ENCODE data around the gene RSU1.

RSU1 gene

DNA sequence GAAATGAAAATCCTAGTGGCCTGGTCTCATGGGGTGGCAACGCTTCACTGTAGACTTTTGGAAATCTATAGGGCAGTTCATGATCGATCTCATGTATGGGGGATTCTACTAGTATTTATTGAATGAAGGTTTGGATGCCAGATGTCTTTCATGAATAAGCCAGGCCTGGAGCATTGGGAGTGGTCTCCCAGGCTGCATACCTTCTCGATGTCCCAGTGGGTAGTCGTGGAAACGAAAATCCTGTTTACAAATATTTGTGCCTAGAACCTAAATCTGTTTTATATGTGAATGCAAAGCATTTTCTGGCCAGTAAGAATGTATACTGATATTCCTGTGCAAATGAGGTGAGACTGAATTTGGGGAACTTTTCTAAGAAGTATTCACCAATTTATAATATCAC is 190.5 kb downstream of the RSU1 start:
- no peak overlapping the region for H3K4me3 ChIP-seq (ENCODE audit: control insufficient read depth, low read depth, low read length)
- DNase-seq (ENCODE audit: low read depth), result no peak
- TF ChIP-seq, protein P1, sequence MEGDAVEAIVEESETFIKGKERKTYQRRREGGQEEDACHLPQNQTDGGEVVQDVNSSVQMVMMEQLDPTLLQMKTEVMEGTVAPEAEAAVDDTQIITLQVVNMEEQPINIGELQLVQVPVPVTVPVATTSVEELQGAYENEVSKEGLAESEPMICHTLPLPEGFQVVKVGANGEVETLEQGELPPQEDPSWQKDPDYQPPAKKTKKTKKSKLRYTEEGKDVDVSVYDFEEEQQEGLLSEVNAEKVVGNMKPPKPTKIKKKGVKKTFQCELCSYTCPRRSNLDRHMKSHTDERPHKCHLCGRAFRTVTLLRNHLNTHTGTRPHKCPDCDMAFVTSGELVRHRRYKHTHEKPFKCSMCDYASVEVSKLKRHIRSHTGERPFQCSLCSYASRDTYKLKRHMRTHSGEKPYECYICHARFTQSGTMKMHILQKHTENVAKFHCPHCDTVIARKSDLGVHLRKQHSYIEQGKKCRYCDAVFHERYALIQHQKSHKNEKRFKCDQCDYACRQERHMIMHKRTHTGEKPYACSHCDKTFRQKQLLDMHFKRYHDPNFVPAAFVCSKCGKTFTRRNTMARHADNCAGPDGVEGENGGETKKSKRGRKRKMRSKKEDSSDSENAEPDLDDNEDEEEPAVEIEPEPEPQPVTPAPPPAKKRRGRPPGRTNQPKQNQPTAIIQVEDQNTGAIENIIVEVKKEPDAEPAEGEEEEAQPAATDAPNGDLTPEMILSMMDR (conservative IDR thresholded peaks at IDR 0.05; ENCODE audit: control insufficient read depth, insufficient read depth, low read depth, low read length), result no peak

DNA sequence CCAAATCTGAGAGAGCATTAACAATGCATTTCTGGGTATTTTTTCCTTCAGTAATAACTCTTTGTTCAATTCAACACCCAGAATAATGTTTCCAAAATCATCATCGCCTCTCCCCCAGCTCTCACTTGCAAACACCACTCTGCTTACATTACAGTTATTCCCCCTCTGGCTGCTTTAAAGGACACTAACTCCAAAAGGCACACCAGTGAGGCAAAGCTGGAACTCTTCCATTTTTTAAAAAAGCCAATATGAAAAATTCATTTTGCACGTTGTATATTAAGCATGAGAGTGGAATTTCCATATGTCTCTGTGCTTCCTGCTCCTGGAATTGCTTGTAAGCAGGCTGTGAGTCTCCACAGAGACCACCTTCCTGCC is 204.3 kb downstream of the RSU1 start:
- DNase-seq (ENCODE audit: low read depth), result no peak
- H3K4me3 ChIP-seq (ENCODE audit: control insufficient read depth, low read depth, low read length), result no peak overlapping the region
- TF ChIP-seq, protein P1 (conservative IDR thresholded peaks at IDR 0.05; ENCODE audit: control insufficient read depth, insufficient read depth, low read depth, low read length), result no peak

DNA sequence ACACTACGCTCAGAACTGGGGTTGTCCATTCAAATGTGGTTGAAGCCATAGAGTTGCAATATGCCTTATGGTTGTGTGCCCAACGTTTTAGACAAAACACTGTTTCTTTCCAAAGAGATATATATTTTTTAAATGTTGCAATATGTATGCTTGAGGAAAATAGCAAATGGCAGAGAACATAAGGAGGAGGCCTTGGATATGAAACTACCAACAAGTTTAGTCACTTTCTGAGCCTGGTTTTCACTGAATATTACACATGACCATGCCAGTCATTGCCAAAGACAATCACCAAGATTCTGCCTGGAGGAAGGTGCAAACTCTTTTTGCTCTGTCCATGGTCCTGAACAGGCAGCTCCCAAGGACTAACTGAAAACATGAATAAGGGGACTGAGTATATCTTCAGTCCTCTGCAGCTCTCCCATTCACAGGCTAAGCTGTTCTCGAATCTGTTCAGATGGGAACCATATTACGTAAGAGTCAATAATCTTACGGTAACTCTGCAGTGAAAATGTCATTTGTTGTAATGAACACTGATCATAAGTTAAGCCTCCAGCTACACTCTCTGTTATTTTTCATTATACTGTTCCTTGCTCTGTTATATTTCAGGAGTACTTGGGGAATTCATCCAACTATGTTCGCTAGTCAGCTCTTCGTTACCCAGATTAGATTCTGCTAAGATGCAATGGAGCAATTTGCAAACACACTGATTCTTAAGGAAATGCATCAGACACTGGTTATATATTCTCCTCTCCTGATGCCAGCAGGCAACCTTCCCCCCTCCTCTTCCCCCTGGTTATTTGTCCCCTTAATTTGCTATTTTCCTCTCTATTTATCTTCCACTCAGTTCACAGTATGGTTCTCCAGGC is 204.9 kb downstream of the RSU1 start:
- peak; percentile 53 for DNase-seq (ENCODE audit: low read depth)
- no peak overlapping the region for H3K4me3 ChIP-seq (ENCODE audit: control insufficient read depth, low read depth, low read length)
- TF ChIP-seq, protein P1 (conservative IDR thresholded peaks at IDR 0.05; ENCODE audit: control insufficient read depth, insufficient read depth, low read depth, low read length), result no peak

DNA sequence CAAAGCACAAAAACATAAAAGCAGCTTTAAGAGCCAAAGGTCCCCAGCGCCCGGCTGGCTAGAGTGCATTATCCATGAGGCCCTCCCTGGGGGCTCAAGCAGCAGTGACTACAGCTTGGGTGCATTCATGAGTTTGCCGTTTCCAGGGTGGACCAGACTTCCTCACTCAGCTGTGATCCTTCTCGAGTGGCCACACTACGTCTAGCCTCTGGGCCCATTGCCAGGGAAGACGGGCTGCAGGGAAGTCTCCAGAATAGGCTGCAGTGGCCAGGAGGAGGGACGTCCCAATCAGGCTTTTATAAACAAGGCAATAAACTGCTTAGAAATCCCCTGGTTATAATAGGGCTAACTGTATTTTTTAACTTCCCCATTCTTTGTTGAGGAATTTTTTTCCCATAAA is 206.2 kb downstream of the RSU1 start:
- TF ChIP-seq, protein P1 (conservative IDR thresholded peaks at IDR 0.05; ENCODE audit: control insufficient read depth, insufficient read depth, low read depth, low read length), result no peak
- no peak overlapping the region for H3K4me3 ChIP-seq (ENCODE audit: control insufficient read depth, low read depth, low read length)
- no peak for DNase-seq (ENCODE audit: low read depth)

DNA sequence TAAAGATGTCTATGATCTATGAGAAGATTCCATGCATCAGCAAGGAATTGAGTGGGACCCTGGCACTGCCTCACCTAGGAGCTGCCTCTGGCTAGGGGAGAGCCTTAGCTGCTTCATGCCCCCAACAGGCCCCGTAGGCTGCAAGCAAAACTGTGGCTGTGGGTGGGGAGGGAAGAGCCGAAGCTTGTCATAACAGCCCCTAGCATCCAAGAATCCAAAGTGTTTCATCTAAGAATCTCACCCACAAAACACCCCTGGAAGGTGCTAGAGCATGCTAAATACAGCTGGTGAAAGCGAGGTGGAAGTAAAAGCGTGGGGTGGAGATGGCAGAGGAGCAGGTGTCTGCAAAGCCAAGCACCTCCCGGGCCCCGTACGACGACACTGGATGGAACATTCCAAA is 208.0 kb downstream of the RSU1 start:
- no peak for DNase-seq (ENCODE audit: low read depth)
- TF ChIP-seq, protein P1 (conservative IDR thresholded peaks at IDR 0.05; ENCODE audit: control insufficient read depth, insufficient read depth, low read depth, low read length), result no peak
- no peak overlapping the region for H3K4me3 ChIP-seq (ENCODE audit: control insufficient read depth, low read depth, low read length)

DNA sequence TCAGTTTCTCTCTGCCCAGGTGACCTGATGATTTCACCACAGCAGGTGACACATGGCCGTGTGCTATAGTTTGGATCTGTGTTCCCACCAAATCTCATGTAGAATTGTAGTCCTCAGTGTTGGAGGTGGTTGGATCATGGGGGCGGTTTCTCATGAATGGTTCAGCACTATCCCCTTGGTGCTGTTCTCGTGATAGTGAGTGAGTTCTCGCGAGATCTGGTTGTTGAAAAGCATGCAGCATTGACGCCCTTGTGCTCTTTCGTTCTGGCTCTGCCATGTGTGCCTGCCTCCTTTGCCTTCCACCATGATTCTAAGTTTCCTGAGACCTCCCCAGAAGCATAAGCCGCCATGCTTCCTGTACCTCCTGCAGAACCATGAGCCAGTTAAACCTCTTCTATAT is 210.3 kb downstream of the RSU1 start:
- H3K4me3 ChIP-seq (ENCODE audit: control insufficient read depth, low read depth, low read length), result no peak overlapping the region
- TF ChIP-seq, protein P1 (conservative IDR thresholded peaks at IDR 0.05; ENCODE audit: control insufficient read depth, insufficient read depth, low read depth, low read length), result no peak
- no peak for DNase-seq (ENCODE audit: low read depth)

Data from fibroblast of mammary gland (primary cell).